Keratinocyte (primary cell): ENCODE measurements around the gene TCFL5.

Experiments
- EZH2 ChIP-seq: IDR thresholded peaks from one replicate; pipeline ENCODE4 v1.6.1; 2012; ENCODE audit warnings: inconsistent platforms, mild to moderate bottlenecking, low read length, moderate library complexity
- TF ChIP-seq, protein P1 (sequence below), 3 experiments: IDR thresholded peaks in 1 of 3; conservative IDR thresholded peaks in 1 of 3; optimal IDR thresholded peaks in 1 of 3; 2 replicates in 2 of 3; 3 replicates in 1 of 3; pipeline versions ENCODE3 to v1.5.1; 2011; ENCODE audit warnings: low read length in 3 of 3, mild to moderate bottlenecking in 3 of 3, moderate library complexity in 2 of 3, control low read depth in 1 of 3, inconsistent platforms in 1 of 3; ENCODE audit not compliant: insufficient read depth in 2 of 3; ENCODE audit errors: extremely low read depth in 1 of 3

DNA sequence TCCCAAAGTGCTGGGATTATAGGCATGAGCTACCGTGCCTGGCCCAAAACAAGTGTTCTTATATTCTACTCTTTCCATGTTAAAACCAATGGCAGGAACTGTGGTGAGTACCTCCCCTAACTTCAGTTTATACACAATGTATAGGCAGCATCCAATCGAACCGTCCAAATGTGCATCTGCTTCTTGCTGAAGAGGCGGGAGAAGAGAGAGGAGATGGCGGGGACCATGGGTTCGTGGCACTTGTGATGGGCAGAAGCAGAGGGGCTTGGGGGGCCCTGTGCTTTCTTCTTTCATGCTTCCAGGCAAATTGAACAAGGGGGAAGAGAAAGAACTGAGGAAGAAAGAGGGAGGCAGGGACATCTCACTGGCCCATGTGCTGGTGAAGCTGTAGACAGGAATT, 11.2 kb upstream of the TCFL5 start:
- no peak for TF ChIP-seq EZH2
- TF ChIP-seq, protein P1, sequence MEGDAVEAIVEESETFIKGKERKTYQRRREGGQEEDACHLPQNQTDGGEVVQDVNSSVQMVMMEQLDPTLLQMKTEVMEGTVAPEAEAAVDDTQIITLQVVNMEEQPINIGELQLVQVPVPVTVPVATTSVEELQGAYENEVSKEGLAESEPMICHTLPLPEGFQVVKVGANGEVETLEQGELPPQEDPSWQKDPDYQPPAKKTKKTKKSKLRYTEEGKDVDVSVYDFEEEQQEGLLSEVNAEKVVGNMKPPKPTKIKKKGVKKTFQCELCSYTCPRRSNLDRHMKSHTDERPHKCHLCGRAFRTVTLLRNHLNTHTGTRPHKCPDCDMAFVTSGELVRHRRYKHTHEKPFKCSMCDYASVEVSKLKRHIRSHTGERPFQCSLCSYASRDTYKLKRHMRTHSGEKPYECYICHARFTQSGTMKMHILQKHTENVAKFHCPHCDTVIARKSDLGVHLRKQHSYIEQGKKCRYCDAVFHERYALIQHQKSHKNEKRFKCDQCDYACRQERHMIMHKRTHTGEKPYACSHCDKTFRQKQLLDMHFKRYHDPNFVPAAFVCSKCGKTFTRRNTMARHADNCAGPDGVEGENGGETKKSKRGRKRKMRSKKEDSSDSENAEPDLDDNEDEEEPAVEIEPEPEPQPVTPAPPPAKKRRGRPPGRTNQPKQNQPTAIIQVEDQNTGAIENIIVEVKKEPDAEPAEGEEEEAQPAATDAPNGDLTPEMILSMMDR (optimal IDR thresholded peaks at IDR 0.05 in 1 of 3, IDR thresholded peaks at IDR 0.05 in 1 of 3, conservative IDR thresholded peaks at IDR 0.05 in 1 of 3; ENCODE audit: extremely low read depth in 1 of 3, insufficient read depth in 2 of 3, low read length in 3 of 3): no peak
